HFF-Myc (cell line): Measurements from ENCODE around the gene ZSWIM4.
A peak's percentile ranks its signal among the peaks of the same experiment; 100 is the strongest.

Experiments
- DNase-seq: peaks from one replicate; pipeline ENCODE4 v3.0.0-alpha.2; 2011; ENCODE audit warnings: low read depth; ENCODE audit errors: extremely low read depth
- H3K4me3 ChIP-seq: replicated peaks from 2 replicates; pipeline ENCODE4 v1.5.1; 2011; ENCODE audit warnings: low read depth, mild to moderate bottlenecking, control low read depth, low read length
- CTCF ChIP-seq: IDR thresholded peaks from 2 replicates; pipeline ENCODE4 v1.5.1; 2012; ENCODE audit warnings: mild to moderate bottlenecking, low read depth, low read length, control low read depth; ENCODE audit errors: missing control alignments

The ZSWIM4 gene

DNA sequence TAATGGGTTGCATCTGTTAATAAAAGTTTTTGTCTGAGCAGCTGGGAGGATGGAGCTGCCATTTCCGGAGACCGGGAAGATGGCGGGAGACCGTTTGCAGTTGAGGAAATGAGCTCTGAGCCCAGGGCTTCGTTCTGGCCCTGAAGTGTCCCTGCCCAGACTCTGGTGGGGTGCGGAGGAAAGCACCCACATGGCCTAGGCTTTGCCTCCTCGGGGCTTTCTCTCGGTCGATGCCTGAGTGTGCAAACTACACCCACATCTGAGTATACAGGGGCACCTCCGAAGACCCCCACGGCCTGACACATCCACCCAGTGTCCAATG is 66.1 kb downstream of the ZSWIM4 start:
- peak overlapping the region; percentile 43 for H3K4me3 ChIP-seq
- DNase-seq = no peak
- no peak for TF ChIP-seq CTCF

DNA sequence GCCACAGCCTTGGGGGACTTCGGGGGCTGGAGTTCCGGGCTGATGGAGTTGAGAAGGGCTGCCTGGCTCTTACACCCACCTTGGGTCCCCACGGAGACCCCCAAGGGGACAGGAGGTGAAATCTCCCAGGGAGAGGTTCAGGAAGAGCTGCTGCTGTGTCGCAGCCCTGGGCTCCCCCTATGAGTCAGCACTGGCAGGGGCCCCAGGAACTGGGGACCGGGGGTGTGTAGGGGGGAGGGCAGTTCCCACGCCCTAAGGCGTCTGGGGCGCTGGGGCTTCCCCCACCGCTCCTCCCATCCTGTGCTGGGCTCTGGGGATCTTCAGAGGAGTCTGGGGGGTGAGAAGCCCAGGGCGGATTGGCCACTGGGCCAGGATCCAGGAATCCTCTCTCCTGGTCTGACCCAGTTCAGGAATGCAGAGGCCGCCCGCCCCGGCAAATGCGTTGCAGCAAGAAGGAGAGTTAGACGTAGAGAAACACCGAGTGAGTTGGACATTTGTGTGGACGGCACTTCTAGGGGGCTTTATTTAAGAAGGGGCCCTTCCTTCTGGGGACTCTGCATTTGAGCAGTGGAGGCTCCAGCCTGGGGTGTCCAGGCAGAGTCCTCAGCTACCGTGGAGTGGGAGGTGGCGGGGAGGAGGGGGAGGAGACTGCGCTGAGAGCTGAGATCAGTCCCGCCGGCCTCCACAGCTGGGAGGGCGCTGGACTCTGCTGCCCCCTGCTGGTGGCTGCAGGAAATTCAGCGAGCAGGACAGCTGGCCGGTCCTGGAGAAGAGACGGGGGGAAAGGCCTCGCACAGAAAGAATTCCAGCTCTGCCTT is 66.7 kb downstream of the ZSWIM4 start:
- DNase-seq = no peak
- peak overlapping the region; percentile 43 for H3K4me3 ChIP-seq
- TF ChIP-seq CTCF = peak; percentile 85

DNA sequence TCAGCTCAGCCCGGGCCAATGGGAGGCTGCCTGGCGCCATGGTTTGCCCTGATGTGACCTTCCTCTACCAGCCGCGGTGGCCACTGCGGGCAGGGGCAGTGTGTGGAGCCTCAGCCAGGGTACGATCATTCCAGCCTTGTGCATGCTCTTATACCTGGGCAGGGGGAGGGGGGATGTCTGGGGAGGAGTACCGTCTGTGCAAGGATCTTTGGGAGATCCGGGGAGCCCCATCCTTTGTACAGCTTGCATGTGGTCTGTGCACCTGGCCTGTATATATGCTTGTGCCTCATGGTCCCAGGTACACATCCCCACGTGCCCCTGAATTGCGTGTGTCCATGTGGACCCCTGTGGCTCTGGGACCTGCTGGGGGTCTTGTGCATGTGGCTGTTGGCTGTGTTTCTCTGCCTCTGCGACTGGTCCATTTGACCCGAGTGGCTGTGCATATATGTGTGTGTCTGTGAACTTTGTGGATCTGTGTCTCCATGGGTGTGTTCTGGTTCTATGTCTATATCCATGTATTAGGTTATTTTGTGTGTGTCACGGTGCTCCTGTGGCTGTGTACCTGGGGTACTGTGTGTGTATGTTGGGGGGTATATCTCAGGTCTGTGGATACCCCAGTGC is 68.9 kb downstream of the ZSWIM4 start:
- no peak for TF ChIP-seq CTCF
- no peak for DNase-seq
- H3K4me3 ChIP-seq = no peak overlapping the region

DNA sequence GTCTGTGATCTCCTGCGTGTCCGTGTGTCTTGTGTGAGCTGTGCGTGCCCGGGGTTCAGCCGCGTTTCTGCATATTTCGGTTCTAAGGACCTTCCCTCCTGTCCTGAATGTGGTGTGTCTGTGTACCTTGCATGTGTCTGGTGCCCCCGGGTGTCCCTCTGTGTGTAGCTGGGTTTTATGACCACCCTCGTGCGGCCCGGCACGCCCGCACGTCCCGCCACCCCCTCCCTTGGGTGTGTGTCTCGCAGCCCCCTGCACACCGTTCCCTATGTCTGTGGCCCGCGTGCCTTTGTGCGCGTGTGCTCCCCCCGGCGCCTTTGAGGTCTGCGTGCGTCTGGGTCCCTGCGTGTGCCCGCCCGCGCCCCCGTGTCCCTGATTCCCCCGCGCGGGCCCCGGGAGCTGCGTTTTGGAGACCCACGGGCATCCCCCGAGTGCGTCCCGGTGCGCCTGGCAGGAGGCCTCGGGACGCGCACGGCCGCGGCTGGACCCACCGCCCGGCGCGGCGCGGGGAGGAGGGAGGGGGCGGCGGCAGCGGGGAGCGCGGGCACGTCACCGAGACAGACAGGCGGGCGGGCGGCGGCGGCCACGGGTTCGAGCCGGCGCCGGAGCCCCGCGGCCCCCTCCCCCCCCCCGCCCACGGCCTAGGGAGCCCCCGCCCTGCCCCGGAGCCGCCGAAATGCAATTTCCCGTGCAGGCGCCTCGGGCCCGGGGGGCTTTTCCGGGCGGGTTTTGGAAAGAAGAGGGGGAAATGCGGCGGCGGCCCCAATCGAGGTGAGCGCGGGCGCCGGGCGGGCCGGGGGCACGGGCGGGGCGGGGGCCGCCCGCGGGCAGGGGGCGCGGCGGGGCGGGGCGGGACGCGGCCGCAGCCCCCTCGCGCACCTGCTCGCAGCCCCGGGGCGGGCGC is 69.7 kb downstream of the ZSWIM4 start:
- TF ChIP-seq CTCF = no peak
- no peak for DNase-seq
- H3K4me3 ChIP-seq = peak overlapping the region; percentile 41

GRCh38 chr19:13865571-13866462 is 70.6 kb downstream of the ZSWIM4 start:
- no peak for DNase-seq
- peak overlapping the region; percentile 41 for H3K4me3 ChIP-seq
- TF ChIP-seq CTCF = no peak

GRCh38 chr19:13866463-13867046 is 71.3 kb downstream of the ZSWIM4 start:
- no peak for TF ChIP-seq CTCF
- peak overlapping the region; percentile 41 for H3K4me3 ChIP-seq
- no peak for DNase-seq
